DND-41 (cell line): Measurements from ENCODE around the gene G3BP1.

Source experiments
- EZH2 ChIP-seq: IDR thresholded peaks from 3 replicates; pipeline ENCODE4 v1.6.1; 2012; ENCODE audit warnings: borderline replicate concordance, low read depth, mild to moderate bottlenecking, moderate library complexity, low read length, inconsistent platforms; ENCODE audit not compliant: severe bottlenecking
- TF ChIP-seq, protein P1 (sequence below): IDR thresholded peaks from 2 replicates; pipeline ENCODE4 v1.5.1; 2012; ENCODE audit warnings: borderline replicate concordance, low read length, moderate library complexity, mild to moderate bottlenecking; ENCODE audit not compliant: poor library complexity, severe bottlenecking; ENCODE audit errors: extremely low read depth

DNA sequence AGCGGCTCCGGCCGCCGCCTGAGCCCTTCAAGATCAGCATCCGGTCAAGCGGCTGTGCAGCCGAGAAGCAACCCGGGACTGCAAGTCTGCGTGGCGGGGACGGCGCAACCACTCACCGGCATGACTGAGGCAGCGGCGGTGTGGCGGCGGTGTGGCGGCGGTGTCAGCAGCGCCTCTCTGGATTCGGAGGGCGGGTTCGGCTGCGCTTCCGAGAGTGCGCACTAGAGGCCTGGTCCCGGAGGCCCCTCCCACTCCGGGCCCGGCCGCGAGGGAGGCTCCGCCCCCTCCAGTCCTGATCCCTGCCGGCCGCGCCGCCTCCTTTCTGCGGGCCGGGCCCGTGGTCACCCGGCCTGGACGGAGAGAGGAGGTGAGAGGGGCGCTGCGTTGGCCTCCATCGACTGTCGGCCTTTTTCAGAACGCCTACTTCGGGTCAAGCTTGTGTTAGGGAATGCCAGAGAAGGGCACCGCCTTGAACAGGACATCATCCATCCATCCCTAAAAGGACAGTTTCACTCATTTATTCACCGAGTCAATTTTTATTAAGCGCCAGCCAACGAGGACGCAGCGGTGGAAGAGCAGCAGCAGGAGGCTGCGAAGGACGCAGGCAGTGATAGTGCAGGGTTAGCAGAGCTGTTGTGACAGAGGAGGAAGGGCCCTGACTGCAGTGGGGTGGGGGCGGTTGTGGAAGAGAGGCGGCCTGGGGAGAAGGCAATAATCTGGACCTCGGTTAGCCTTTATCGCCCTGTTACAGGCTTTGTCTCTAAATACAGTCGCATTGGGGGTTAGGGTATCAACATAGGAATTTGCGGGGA, 13.1 kb upstream of the G3BP1 start, which contains the start of gene ATOX1:
- TF ChIP-seq, protein P1, sequence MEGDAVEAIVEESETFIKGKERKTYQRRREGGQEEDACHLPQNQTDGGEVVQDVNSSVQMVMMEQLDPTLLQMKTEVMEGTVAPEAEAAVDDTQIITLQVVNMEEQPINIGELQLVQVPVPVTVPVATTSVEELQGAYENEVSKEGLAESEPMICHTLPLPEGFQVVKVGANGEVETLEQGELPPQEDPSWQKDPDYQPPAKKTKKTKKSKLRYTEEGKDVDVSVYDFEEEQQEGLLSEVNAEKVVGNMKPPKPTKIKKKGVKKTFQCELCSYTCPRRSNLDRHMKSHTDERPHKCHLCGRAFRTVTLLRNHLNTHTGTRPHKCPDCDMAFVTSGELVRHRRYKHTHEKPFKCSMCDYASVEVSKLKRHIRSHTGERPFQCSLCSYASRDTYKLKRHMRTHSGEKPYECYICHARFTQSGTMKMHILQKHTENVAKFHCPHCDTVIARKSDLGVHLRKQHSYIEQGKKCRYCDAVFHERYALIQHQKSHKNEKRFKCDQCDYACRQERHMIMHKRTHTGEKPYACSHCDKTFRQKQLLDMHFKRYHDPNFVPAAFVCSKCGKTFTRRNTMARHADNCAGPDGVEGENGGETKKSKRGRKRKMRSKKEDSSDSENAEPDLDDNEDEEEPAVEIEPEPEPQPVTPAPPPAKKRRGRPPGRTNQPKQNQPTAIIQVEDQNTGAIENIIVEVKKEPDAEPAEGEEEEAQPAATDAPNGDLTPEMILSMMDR, result peak; percentile 18
- no peak for TF ChIP-seq EZH2
